Stimulated activated CD4-positive, alpha-beta T cell treated with anti-CD3 and anti-CD28 coated beads, Interleukin-12 subunit alpha, Interleukin-12 subunit beta, amount 100 ng/mL, for 24 hours (primary cell): ENCODE measurements around the gene CEP162.
A peak's percentile ranks its signal among the peaks of the same experiment; 100 is the strongest.
"Not testable (repeated sequence)": the region's sequence is repeated elsewhere in the genome, so short reads cannot be mapped to it uniquely, and the experiment has no call there.

ENCODE experiments used
- DNase-seq, 2 experiments: peaks; one replicate each; pipeline ENCODE4 v3.0.0-alpha.2; 2020; ENCODE audit warnings: low read depth in 2 of 2

CEP162 gene

GRCh38 chr6:84227434-84228197 is at the start of gene CEP162:
TSS of gene CEP162 (minus strand) at chr6:84227643. CDS start at chr6:84226393, 1,250 bp downstream.
- DNase-seq: peak; percentile 72 to 81

- no peak for DNase-seq
Measured at GRCh38 chr6:84274856-84275255, 47.4 kb upstream of the CEP162 start.

DNA sequence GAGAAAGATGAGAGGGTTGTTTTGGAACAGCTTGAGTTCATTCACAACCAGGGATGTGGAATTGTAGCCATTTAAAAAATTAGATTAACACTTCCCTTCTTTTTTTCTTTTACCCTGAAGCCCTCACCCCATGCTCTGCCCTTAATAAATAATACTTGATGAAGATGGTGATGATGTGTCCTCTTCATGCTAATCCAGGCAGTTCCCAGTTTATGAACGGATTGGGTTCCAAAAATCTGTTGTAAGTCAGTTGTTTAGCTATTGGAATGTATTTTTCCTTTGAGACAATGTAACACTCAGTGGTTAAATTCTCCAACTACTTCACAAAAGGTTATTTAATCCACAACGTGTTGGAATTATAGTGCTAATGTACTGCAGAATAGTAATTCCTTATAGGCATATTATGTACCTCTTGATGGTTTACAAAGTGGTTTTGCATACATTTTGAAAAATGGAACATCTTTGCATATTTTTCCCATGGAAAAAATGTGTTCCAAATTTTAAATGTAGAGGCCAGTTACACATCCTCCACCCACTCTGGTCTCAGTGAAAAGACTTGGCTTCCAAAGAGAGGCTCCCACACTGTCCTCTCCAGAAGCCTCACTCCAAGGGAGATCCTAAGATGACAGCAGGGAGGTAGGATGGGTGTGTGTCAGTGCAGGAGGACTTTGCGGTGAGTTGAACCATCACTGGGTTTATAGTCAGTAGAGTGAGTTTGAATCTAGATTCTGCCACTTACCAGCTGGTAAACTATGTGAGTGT is 45.8 kb upstream of the CEP162 start:
- no peak for DNase-seq

DNA sequence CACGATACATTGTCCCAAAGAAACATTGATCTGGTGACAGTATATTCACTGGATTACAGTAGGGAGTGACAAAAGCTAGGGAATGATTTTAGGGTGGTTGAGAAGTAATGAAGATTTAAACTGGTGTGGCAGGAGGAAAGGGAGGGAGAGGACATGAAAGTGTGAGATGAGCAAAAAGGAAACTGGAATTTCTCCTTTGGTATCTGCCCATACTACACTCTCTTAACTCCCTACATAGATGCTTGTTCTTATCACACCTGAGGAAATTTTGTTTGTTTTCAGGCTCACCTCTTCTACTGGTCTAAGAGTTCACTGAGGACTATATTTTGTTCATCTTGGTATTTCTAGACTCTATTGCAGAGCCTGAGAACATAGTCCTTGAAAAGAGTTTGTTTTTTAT is 44.9 kb upstream of the CEP162 start:
- no peak for DNase-seq

DNA sequence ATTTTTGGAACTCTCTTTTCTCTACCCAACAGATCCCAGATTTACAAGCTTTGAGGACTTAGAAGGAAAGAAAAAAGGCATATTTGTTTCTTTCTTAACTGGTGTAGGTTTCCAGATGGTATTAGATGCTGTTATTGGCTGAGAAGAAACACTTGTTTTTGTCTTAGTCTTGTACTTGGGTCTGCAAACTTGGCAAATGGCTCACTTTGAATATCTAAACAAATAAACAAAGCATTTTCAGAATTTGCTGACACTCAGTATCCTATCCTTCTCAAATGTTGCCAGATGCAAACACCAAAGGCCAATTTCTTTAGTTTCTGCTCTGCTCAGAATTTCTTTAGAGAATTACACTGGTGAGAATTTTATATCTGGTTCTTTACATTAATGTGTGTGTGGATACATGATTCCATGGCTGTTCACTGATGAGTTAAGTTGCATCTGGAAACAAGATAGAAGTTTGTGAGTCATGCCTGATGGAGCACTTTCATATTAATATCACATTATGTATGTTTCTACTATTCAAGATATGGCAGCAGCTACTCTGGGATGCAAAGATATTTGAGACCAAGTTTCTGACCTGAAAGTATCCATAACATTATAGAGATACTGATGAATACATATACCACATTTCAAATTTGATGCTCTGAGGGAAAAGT is 43.7 kb upstream of the CEP162 start:
- DNase-seq: no peak

DNA sequence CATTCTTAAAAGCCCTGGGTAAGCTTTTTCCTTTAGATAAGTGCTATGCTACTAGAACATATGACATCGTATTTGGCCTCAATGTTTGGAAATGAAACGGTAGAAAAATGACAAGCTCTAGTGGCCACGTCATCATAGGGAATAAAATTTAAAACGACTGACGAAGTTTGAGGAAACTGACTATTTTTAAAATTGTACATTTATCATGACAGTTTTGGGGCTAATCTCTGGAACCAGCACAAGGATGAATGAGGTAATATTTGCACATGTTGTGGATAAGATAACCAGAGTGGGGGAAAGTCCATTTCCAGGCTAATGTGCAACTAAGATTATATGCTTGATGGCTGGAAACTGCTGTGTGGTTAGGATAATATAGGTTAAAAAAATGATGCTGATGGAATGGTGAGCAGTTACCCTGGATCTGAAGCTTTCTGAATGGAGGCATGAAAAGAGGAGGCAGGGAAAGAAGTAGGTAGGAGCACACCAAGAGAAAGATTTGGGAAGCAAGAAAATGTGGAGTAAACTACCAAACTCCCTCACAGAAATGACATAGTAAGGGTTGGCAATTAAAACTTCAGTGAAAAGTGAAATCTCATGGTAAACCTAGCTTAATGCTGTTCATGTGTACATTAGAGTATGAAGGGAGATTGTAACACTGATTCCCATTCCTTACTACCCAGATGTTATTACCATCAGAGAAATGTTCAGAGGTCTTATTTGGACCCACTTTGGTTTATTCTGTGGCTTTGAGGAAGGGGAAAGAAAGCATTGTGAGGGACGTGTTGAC is 42.7 kb upstream of the CEP162 start:
- no peak for DNase-seq

- DNase-seq: no peak
Measured at GRCh38 chr6:84268781-84269180, 41.3 kb upstream of the CEP162 start.

DNA sequence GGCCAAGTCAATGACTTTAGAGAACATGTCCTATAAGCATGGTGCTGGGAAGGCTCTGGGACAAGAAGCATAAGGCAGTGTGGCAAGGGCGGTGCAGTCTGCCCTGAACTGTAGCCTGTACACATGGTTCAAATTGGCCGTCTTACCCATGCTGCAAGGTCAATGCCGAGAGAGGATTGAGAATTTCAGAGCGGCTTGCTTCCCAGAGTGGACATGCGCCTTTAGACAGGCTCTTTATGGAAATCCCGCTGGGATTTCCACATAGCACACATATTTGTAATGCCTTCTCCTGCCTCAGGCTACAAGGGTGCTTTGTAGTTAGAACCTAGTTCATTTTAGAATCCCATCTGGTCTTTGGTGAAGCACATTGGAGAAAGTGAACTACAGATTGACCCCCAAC is 36.1 kb upstream of the CEP162 start:
- no peak for DNase-seq

GRCh38 chr6:84260926-84261325 is 33.5 kb upstream of the CEP162 start:
- DNase-seq: no peak

- no peak for DNase-seq
Measured at GRCh38 chr6:84260196-84260595, 32.8 kb upstream of the CEP162 start.

DNA sequence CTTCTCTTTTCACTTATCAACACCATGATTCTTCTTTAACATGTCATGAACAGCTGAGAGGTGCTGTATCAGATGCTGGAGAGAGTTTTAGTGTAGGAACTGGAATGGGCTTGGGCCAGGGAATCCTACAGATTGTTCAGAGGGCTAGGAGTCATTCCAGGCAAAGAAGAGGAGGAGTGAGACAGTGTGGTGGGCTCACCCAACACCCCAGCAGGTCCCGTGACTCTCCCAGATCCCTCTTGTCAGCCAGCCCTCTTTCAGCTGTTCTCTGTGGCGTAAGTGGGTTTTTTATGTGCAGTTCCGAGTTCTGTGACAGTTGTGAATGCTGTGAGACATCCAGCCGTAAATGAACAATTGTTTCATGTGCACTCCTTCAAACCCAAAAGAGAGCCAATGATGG is 31.4 kb upstream of the CEP162 start:
- no peak for DNase-seq

DNA sequence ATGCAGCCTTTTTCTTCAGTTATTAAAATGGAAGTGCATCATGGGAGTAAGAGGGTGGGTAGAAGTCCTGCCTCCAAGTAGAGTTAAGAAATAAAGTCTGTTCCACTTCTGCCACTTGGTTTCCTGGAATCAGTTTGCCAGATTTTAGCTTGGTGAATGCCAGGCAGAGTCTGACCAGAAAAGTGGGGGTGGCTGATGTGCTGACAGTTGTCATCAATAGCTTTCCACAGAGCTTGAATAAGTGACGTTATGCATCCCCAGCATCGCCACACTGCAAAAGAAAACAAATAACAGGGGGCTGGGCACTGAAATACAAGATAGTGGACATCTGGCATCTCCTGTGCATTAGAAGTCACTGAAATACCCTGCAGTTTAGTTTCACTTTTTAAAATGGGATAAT is 30.8 kb upstream of the CEP162 start:
- no peak for DNase-seq

GRCh38 chr6:84255641-84256040 is 28.2 kb upstream of the CEP162 start:
- DNase-seq: no peak

DNA sequence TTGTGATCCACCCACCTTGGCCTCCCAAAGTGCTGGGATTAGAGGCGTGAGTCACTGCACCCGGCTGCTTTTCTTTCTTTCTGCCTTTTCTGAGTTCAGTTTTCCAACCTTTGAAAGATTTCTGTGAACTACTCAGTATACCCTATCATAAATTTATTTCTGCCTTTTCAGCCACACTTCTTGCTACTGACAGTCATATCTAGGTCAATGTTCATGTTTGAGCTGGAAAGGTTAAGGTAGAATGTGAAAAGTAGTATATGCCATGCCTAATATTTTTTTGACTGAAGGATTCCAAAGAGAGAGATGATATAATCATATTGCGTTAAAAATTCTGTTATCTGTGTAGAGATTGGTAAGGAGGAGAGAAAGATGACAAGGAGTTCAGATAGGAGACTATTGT is 25.9 kb upstream of the CEP162 start:
- no peak for DNase-seq

DNA sequence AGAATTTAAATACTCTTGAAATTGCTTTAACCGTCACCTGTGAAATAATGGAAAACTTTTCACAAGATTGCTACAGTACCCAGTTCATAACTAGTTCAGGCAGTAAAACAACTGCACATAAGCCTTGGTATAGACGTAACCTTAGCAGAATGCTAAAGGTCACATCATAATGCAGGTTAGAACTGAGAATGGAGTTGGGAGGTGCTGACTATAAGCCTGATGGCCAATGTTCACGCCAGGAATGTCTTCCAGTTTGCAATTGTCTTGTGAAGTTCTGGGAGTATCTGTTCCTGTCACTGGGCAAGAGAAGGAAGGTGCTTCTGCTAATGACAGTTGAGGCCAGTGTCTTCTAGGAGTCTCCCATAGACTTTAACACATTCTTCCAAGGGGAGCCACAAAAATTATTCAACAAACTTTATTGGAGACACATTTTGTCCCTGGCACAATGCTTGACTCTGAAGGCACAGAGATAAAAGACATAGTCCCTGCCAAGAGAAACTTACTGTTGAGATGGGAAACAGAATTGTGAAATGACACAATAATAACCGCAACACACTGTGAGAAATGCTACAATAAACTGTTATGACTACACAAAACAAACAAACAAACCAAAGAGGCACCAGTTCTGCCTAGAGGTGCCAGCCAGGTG is 24.6 kb upstream of the CEP162 start:
- DNase-seq: no peak

- DNase-seq: no peak
Measured at GRCh38 chr6:84249724-84250123, 22.3 kb upstream of the CEP162 start.

DNA sequence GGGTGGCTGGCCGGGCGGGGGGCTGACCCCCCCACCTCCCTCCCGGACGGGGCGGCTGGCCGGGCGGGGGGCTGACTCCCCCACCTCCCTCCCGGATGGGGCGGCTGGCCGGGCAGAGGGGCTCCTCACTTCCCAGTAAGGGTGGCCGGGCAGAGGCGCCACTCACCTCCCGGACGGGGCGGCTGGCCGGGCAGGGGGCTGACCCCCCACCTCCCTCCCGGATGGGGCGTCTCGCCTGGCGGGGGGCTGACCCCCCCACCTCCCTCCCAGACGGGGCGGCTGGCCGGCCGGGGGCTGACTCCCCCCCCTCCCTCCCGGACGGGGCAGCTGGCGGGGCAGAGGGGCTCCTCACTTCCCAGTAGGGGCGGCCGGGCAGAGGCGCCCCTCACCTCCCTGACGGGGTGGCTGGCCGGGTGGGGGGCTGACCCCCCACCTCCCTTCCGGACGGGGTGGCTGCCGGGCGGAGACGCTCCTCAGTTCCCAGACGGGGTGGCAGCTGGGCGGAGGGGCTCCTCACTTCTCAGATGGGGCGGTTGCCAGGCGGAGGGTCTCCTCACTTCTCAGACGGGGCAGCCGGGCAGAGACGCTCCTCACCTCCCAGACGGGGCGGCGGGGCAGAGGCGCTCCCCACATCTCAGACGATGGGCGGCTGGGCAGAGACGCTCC is 17.1 kb upstream of the CEP162 start:
- not testable (repeated sequence) for DNase-seq

DNA sequence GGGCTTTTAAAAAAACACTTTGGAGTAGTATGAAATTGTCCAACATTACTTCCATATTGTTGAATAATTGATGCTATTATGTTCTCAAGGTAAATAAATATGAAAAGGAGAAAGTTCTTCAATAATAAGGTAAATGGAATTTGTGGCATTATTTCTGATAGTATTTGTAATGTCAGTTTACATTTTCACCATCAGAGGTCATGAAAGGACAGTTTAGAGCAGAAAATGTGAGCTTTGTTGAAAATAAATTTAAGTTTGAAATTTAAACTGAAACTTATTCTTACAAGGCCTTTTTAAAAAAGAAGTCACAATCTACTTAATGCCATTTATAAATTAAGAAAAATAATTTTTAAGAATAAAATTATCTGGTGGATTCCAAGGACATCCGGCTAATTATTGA is 15.8 kb upstream of the CEP162 start:
- DNase-seq: no peak

DNA sequence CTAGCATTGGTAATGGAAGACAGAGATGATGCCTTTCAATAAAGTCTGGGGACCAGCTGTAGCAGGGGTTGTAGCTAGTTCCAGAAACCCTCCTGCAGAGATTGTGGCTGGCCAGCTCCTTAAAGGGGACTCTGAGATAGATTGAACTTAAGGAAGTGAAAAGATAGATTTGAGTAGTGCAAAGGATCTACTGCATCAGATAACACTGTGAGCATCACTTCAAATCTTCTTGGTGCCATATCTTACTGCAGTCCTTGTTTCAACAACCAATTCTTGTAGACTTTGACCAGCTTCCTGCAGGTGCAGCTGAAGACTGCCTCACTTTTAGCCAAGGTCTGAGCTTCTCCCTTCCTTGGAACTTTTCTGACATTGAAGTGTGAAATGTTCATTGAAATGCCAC is 14.8 kb upstream of the CEP162 start:
- DNase-seq: no peak

GRCh38 chr6:84228198-84228543 is 728 bp upstream of the CEP162 start:
- no peak for DNase-seq

- DNase-seq: no peak
Measured at GRCh38 chr6:84227044-84227433, 404 bp downstream of the CEP162 start.
